HepG2 (cell line): Measurements from ENCODE around the gene IMMP1L. TPM values are rescaled to one million over a fixed set of nuclear protein-coding genes. Genes with fewer than 3 reads are reported as not detected.

ENCODE experiments used
- ATAC-seq: fragments of 200-7000 bp; cut with Tn5 transposase; 3 replicates; pipeline ENCODE4 v1.9.1; 2020; ENCODE audit warnings: mild to moderate bottlenecking, moderate library complexity
- BruUV-seq: library from RNA; stranded (reverse); fragments of 400-500 nt; replicated peaks from 2 replicates; lab custom pipeline; 2021; lab: Mats Ljungman, UMichigan
- CTCF ChIA-PET: fragments of 300-600 bp; formaldehyde crosslinking; extraction: SDS; loops from one replicate; lab custom pipeline; 2021; ENCODE audit warnings: low total read pairs, inconsistent platforms, low intra/inter-chr PET ratio; lab: Yijun Ruan, JAX
- POLR2A ChIA-PET: fragments of 350-600 bp; sonication (Branson Sonifier 250); formaldehyde crosslinking; loops from one replicate; lab custom pipeline; 2020; ENCODE audit warnings: antibody characterized with exemption, inconsistent platforms; lab: Yijun Ruan, JAX
- DNase-seq: peaks from one replicate; pipeline ENCODE4 v3.0.0-alpha.2; 2015; ENCODE audit warnings: low spot score
- FAIRE-seq: peaks from 3 replicates; lab custom pipeline; 2011; peaks lifted over from hg19 to GRCh38; lab: Jason Lieb, UNC
- H2AFZ ChIP-seq: one replicate; pipeline ENCODE4 v1.6.1; 2011; ENCODE audit warnings: low read length, inconsistent platforms
- H3K27ac ChIP-seq: fragments of 300-600 bp; 3 replicates; pipeline ENCODE4 v1.8.0; 2011; ENCODE audit warnings: mixed run types, mild to moderate bottlenecking, mixed read lengths, low read length, inconsistent platforms; ENCODE audit not compliant: insufficient read depth; ENCODE audit errors: extremely low read length
- H3K27me3 ChIP-seq, 2 experiments: fragments of 200-600 bp in 1 of 2; 2 replicates in 1 of 2; 3 replicates in 1 of 2; pipeline versions ENCODE4 v1.6.0 to v1.8.0; 2011; ENCODE audit warnings: low read length in 2 of 2, mild to moderate bottlenecking in 2 of 2, moderate library complexity in 2 of 2, inconsistent platforms in 1 of 2; ENCODE audit not compliant: insufficient read depth in 2 of 2, control insufficient read depth in 1 of 2
- H3K36me3 ChIP-seq, 2 experiments: fragments of 200-600 bp in 1 of 2; replicated peaks in 1 of 2; 2 replicates in 1 of 2; 3 replicates in 1 of 2; pipeline versions ENCODE4 v1.5.1 to v1.8.0; 2011; ENCODE audit warnings: low read length in 2 of 2, inconsistent platforms in 1 of 2; ENCODE audit not compliant: insufficient read depth in 2 of 2, control insufficient read depth in 1 of 2
- H3K4me1 ChIP-seq: 2 replicates; pipeline ENCODE4 v1.5.1; 2012; ENCODE audit warnings: low read length, inconsistent platforms; ENCODE audit not compliant: insufficient read depth
- H3K4me2 ChIP-seq: 2 replicates; pipeline ENCODE4 v1.6.0; 2011; ENCODE audit warnings: low read depth, low read length, inconsistent platforms
- H3K4me3 ChIP-seq, 3 experiments: fragments of 200-600 bp in 1 of 3; sonication (generic), shearing (Covaris generic) in 1 of 3; replicated peaks in 1 of 3; 2 replicates each; pipeline ENCODE4 v1.5.1; 2011 to 2016; ENCODE audit warnings: low read length in 3 of 3, inconsistent platforms in 2 of 3, low read depth in 2 of 3, mild to moderate bottlenecking in 2 of 3, control low read depth in 1 of 3, mixed read lengths in 1 of 3; ENCODE audit not compliant: insufficient read depth in 1 of 3
- H3K79me2 ChIP-seq: one replicate; pipeline ENCODE4 v1.6.1; 2011; ENCODE audit warnings: low read length, inconsistent platforms; ENCODE audit not compliant: insufficient read depth
- H3K9ac ChIP-seq: 2 replicates; pipeline ENCODE4 v1.6.0; 2011; ENCODE audit warnings: mild to moderate bottlenecking, low read depth, low read length, inconsistent platforms; ENCODE audit not compliant: insufficient read depth
- H3K9me3 ChIP-seq: 2 replicates; pipeline ENCODE4 v1.5.1; 2012; ENCODE audit warnings: mild to moderate bottlenecking, low read length
- H4K20me1 ChIP-seq: 2 replicates; pipeline ENCODE4 v1.6.0; 2011; ENCODE audit warnings: inconsistent platforms, mild to moderate bottlenecking, low read length, moderate library complexity; ENCODE audit not compliant: insufficient read depth
- EED ChIP-seq: sonication (generic); formaldehyde crosslinking; IDR thresholded peaks from 2 replicates; pipeline ENCODE4 v1.5.0; 2020; ENCODE audit warnings: mild to moderate bottlenecking, missing genetic modification reagents
- KLF16 ChIP-seq, 2 experiments: sonication (generic) in 1 of 2; formaldehyde crosslinking in 1 of 2; IDR thresholded peaks; 2 replicates each; pipeline versions ENCODE4 v1.6.1 to v1.8.0; 2016 to 2023; ENCODE audit warnings: missing genetic modification reagents in 2 of 2, missing compliant biosample characterization in 1 of 2
- PITX1 ChIP-seq: sonication (generic); formaldehyde crosslinking; IDR thresholded peaks from 2 replicates; pipeline ENCODE4 v1.5.1; 2020; ENCODE audit warnings: mild to moderate bottlenecking, missing genetic modification reagents
- POLR2AphosphoS5 ChIP-seq: IDR thresholded peaks from 2 replicates; pipeline ENCODE4 v1.6.1; 2012; ENCODE audit warnings: low read depth, low read length
- PRDM4 ChIP-seq: sonication (generic); formaldehyde crosslinking; IDR thresholded peaks from 2 replicates; pipeline ENCODE4 v1.9.0; 2021; ENCODE audit warnings: missing genetic modification reagents, borderline replicate concordance
- ZBTB7A ChIP-seq: sonication (generic); formaldehyde crosslinking; IDR thresholded peaks from 2 replicates; pipeline ENCODE4 v1.8.0; 2022; ENCODE audit warnings: mild to moderate bottlenecking, missing genetic modification reagents
- ZNF383 ChIP-seq: sonication (generic); formaldehyde crosslinking; IDR thresholded peaks from 2 replicates; pipeline ENCODE4 v1.4.0; 2020; ENCODE audit warnings: missing genetic modification reagents, mild to moderate bottlenecking, borderline replicate concordance
- in situ Hi-C: cut with HindIII; loops from 2 replicates; pipeline ENCODE4 v1.10.0; 2017; ENCODE audit warnings: low pct_unique_long_range_greater_than_20kb; ENCODE audit not compliant: extremely low pct_ligation_motif_present
- intact Hi-C: fragments of 100-400 bp; cut with micrococcal nuclease; formaldehyde crosslinking; loops from one replicate; pipeline ENCODE4 v1.10.0; 2022; ENCODE audit not compliant: unreplicated experiment
- polyA plus RNA-seq, 8 experiments: library from polyadenylated mRNA; depleted of rRNA in 3 of 8; stranded (reverse) in 7 of 8; unstranded in 1 of 8; fragments of >200 nt; fragmentation: Illumina TruSeq in 4 of 8; extraction: Trizol in 4 of 8; gene quantifications; 2 replicates each; pipeline versions ENCODE4 v1.2.1 to v1.2.3, GENCODE V29; 2011 to 2016; ENCODE audit warnings: low read depth in 4 of 8, missing spikeins in 1 of 8, mixed read lengths in 1 of 8; ENCODE audit not compliant: insufficient read depth in 1 of 8
- total RNA-seq, 5 experiments: library from RNA; depleted of rRNA; stranded (reverse); fragments of >200 nt; fragmentation: Illumina TruSeq; extraction: Trizol; gene quantifications; 2 replicates each; pipeline ENCODE4 v1.2.3, GENCODE V29; 2016; ENCODE audit warnings: low read depth in 1 of 5
- TF ChIP-seq, protein P1 (sequence below): IDR thresholded peaks from 2 replicates; pipeline ENCODE4 v1.6.1; 2016; ENCODE audit warnings: low read depth, control low read depth

IMMP1L gene
- total and polyA plus RNA-seq, 2 of the 13 experiments (the other 11 are each of a cell fraction or from before 2014, with no cell fraction given), result 42.4 to 57.9 TPM

DNA sequence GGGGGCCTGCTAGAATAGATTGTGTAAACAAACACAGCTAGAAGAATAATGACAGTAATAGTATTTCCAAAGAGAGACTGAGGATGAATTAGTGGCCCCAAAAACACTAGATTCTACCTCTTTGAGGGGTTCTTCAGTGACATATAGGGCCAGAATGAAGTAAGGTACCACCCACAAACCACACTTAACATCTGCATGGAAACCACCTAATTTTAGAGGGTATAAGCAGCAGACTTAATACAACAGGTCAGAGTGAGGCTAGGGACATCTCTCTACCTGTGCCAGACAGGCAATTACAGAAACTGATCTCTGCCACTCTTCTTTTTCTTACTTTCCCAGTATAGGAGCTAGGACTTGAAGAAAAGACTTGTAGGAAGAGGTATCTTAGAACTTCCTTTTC is 20.3 kb upstream of the IMMP1L start:
- Histone ChIP-seq H3K9me3 (no peaks in the 10 kb centered on the region), H3K4me2 (no peak overlapping the region), H3K79me2 (no peaks in the 10 kb centered on the region), H3K27ac (no peak overlapping the region), H3K4me3 (no peak overlapping the region), H3K36me3 (no peaks in the 10 kb centered on the region), H3K4me1 (no peaks in the 10 kb centered on the region), H2AFZ (no peak overlapping the region), H3K9ac (no peak overlapping the region), H3K27me3 (no peaks in the 10 kb centered on the region), H4K20me1 (no peaks in the 10 kb centered on the region)
- DNase-seq (no peak), ATAC-seq (no peak), FAIRE-seq (no peak)
- BruUV-seq, result no TSS peak
- in situ Hi-C loops (no loop called here), intact Hi-C loops (no loop called here)
- ChIA-PET CTCF (no interaction called here), POLR2A (no interaction called here)
- TF ChIP-seq ZNF383 (CRISPR knock-in tag), result no peak
- TF ChIP-seq ZBTB7A (CRISPR knock-in tag), result no peak
- no peak for TF ChIP-seq PRDM4 (CRISPR knock-in tag)
- TF ChIP-seq EED, result no peak
- TF ChIP-seq PITX1 (CRISPR knock-in tag), result no peak
- no peak for TF ChIP-seq KLF16 (CRISPR knock-in tag; IDR thresholded peaks at IDR 0.05)
- no peak for TF ChIP-seq POLR2AphosphoS5
- TF ChIP-seq, protein P1, sequence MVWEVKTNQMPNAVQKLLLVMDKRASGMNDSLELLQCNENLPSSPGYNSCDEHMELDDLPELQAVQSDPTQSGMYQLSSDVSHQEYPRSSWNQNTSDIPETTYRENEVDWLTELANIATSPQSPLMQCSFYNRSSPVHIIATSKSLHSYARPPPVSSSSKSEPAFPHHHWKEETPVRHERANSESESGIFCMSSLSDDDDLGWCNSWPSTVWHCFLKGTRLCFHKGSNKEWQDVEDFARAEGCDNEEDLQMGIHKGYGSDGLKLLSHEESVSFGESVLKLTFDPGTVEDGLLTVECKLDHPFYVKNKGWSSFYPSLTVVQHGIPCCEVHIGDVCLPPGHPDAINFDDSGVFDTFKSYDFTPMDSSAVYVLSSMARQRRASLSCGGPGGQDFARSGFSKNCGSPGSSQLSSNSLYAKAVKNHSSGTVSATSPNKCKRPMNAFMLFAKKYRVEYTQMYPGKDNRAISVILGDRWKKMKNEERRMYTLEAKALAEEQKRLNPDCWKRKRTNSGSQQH (CRISPR knock-in tag), result no peak
